GM18951 (cell line): ENCODE results near the gene IL1RAPL2.

Source experiments
- POLR2A ChIP-seq: IDR thresholded peaks from 4 replicates; pipeline ENCODE4 v1.6.1; 2011; ENCODE audit warnings: mild to moderate bottlenecking; ENCODE audit not compliant: insufficient read length, insufficient read depth; ENCODE audit errors: extremely low read depth
- in situ Hi-C: fragments of 300-500 bp; cut with MboI; formaldehyde crosslinking; loops from one replicate; pipeline ENCODE4 v1.12.0; 2022; ENCODE audit warnings: low sequenced_read_pairs, mixed read lengths, inconsistent platforms; ENCODE audit not compliant: unreplicated experiment

The IL1RAPL2 gene

DNA sequence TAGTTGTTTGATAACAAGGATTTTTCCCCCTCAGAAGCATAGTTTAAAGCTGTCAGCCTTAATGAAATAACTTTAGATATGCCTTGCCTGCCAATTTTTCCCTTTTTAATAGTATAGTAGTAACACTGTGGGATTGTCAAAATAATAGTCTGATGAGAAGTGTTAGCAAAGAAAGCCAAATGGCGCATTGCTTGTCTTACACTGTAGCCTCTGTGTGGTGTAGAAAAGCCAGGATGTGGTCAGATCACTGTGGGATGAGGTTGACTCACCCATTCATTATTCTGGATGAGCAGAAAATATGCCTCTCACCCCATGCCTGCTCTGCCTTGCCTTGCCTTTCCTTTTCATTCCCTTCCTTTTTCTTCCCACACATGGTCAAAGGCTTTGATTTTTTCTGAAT is 998.5 kb downstream of the IL1RAPL2 start:
- in situ Hi-C loops: no loop called here
- no peak for TF ChIP-seq POLR2A

DNA sequence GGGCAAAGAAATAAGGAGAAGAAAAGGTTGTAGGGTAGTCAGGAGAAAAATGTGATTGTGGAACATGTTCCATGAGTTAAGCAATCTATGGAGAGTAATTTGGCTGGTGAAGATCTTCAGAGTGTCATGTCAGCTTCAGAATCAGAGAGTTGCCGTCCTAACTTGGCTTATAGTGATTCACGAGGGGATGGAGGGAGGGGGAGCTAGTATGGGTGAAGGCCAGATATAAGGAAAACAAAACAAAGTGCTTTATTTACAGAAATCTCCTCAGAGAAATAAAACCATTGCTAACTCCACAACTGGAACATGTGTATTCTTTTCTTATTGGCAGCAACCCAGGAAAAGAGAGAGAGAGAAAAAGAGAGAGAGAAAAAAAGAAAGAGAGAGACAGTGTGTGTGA is 999.9 kb downstream of the IL1RAPL2 start:
- TF ChIP-seq POLR2A: no peak
- in situ Hi-C loops: no loop called here

DNA sequence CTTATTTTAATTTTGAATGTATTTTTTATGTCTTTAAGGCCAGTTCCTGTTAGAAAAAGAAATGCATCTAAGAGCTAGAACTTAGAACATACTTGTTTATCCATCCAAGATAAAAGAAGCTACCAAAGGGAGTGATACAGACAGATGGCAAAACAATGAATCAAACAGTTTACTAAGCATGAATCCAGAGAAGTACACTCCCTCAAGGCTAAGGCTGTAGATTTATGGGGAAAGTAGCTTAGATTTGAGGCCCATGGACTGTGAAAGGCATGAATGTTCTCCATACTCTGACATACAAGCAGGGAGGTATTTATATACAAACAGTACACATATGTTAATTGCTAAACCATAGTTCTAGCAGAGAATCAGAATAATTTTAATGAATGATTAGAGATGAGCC is 1001.1 kb downstream of the IL1RAPL2 start:
- in situ Hi-C loops: no loop called here
- TF ChIP-seq POLR2A: no peak

DNA sequence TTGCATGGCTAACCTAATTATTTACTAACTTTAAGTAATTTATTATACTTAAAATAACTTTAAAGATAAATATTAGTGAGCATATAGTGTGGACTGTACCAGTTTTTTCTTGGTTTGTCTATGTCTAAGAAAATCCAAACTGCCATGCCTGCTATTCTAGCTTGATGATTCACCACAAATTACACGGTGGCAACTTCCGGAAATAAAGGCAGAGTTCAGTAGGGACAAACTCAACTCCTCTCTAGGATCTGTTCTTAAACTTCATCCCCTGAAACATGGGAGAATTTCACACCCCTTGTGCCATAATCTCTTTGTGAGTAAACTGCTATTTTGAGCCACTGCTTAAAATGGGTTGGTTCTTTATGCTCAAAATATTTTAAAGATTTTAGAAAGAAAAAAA is 1042.7 kb downstream of the IL1RAPL2 start:
- in situ Hi-C loops: no loop called here
- no peak for TF ChIP-seq POLR2A

DNA sequence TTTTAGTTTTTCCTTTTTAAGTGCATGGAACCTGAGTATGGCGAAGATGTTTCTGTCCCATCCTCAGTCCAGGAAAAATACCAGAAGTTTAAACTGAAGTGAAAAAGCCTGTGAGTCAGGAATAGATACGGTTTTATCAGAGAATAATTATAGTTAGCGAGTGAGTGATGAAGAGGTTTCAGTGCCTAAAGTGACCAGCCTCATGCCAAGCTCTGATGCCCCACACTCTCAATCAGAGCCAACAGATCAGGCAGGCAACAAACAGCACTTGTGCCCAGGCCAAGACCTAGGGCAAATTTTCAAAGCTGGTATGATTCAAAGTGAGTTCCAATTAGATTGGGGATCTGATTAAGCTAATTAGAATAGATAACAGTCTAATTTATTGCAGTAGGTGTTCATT is 1043.5 kb downstream of the IL1RAPL2 start:
- in situ Hi-C loops: no loop called here
- no peak for TF ChIP-seq POLR2A

DNA sequence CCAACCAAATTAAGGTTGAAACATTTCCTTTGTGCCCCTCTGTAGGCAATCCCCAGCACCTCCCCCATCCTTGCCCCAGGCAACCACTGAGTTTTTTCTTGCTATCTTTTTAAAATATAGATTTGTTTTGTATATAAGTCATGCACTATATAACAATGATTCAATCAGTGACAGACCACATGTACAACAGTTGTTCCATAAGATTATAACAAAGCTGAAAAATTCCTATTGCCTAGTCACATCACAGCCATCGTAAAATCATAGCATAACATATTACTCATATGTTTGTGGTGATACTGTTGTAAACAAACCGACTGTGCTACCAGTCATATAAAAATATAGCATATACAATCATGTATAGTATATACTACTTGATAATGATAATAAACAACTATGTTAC is 1044.4 kb downstream of the IL1RAPL2 start:
- in situ Hi-C loops: no loop called here

DNA sequence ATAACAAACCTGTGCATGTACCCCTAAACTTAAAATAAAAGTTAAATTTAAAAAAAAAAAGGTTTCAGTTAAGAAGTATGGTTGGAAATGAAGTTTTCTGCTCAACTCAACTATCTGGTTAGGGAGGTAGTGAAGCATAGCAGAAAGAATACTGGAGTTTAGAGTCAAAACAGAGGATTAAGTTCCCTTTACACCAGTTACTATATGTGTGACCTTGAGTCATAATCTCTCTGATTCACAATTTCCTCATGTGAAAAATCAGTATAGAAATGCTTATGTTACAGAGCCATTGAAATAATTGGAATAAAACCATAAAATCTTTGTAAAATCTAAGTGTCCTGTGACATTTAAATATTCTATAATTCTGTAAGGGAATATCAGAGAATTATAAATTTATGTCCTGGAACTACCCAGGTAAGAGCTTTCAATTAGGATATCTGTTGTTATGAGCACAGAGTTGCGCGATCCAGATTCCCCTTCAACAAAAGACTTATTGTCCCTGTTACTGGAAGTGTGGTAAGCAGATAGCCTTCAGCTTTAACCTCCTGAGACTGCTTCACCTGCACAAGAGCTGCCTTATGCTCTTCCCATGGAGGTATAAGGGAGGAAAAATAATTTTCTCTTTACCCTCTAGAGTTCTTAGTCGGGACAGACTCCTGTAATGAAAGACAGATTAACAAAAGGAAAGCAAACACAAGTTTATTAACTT is 1052.5 kb downstream of the IL1RAPL2 start:
- in situ Hi-C loops: no loop called here
- no peak for TF ChIP-seq POLR2A

More for the DNA sequence above, 1044.4 kb downstream of the IL1RAPL2 start:
- TF ChIP-seq POLR2A: no peak

DNA sequence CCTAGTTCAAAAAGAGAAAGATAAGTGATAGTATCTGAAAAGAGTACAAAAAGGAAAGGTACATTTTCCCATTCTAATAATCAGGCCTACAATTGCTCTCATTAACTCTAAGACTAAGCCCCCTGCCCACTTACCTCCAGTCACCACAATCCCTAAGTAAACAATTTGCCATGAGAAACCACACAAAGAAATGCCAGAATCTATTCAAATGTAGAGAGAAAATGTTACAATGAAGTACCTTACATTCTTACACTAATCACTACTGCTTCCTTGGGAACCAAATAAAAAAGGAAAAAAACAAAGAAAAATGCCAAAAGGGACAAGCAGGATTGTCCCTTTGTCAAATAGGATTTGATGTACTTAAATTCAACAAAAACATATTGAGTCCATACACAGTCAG is 1068.2 kb downstream of the IL1RAPL2 start:
- TF ChIP-seq POLR2A: no peak
- in situ Hi-C loops: no loop called here

DNA sequence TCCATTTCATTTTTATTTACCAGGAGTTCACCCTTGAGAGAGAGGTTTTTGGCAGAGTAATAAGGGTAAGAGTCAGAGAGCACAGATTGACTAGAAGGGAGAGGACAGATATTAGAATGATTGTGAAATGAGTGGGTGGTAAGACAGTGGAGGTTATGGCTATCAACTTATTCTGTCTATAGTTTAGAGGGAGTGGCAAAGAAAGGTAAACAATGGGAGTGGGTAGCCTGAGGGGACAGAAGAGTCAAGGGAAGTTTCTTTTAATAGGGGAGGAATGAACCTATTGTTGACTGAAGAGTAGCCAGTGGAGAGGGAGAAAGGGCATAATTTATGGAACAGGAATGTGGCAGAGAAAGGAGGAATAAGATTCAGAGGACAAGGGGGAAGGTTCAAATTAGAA is 1069.8 kb downstream of the IL1RAPL2 start:
- TF ChIP-seq POLR2A: no peak
- in situ Hi-C loops: no loop called here

DNA sequence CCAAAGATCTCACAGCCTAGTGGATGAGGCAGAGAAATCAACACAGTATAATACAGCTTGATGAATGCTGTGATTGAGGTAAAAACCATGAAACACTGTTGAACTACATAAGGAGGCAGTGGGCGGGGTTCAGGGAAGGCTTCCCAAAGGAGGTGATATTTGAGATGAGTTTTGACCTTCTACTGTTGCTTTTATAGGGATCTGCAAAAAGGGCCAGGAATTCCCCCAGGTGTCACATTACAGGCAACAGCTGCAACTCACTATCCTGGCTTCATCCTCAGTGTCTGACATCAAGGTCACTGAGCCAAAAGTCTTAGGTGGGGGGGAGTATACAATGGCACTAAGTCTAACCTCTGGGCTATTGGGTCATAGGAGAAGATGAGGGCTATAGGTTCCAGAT is 1070.7 kb downstream of the IL1RAPL2 start:
- in situ Hi-C loops: no loop called here
- no peak for TF ChIP-seq POLR2A

DNA sequence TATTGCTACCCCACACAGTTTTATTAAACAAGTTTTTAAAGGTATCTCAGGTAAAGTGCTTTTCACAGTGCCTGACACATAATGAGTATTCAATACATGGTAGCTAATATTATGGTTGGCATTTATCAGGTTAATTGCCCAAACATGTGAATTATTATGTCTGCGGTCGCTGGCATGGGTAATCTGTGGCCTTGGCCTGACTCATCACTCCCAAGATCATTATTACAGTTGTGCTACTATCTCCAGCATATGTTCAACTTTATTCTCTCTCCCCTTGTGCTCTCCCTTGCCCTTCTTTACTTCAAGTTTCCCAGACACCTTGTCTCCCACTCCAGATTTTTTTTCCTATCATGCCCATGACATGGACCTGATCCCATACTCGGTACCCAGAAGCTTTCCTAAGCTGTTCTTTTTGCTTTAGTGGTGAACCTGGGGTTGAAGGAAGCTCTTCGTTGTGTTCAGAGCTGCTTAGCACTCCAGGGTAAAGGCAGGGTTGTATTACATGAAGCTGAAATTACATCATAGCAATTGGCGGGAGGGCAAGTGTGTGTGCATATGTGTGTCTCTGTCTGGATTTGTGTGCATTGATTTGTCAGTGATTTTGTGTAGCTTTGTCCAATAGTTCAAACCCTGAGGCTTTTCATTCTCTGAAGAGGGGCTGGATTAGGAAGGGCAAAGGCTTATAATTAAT is 1079.8 kb downstream of the IL1RAPL2 start:
- in situ Hi-C loops: no loop called here
- TF ChIP-seq POLR2A: no peak

DNA sequence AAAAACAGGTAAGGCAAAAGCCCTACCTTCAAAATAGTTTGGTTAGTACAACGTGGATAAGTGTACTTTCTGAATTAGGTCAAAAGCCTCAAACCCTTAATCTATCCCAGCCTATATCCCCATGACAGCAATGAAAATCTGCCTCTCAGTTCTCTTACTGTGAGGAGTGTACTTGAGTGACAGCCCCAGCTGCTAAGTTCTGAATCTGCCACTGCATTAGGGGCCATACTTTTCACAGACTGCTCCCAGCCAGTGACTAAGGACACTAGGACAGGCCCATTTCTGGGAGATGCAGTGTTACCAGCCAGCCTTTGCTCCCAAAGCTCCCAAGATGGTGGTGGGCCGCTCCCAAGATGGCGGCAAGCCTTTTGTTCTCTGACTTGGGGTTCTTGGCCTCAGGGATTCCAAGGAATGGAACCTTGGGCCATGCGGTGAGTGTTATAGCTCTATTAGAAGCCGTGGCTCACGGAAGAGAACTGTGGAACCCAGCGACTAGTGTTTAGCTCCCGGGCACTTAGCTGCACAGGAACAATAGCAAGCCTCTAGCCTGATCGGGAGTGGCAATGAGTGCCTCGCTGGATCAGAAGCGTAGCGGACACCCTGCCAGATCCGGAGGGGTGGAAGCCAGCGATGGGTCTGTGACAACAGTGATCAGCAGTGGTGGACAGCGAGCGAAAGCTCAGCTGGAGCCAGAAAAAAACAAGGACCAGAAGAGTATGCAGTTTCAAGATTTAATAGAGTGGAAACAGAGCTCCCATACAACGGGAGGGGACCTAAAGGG is 1080.8 kb downstream of the IL1RAPL2 start:
- in situ Hi-C loops: no loop called here
- TF ChIP-seq POLR2A: no peak

DNA sequence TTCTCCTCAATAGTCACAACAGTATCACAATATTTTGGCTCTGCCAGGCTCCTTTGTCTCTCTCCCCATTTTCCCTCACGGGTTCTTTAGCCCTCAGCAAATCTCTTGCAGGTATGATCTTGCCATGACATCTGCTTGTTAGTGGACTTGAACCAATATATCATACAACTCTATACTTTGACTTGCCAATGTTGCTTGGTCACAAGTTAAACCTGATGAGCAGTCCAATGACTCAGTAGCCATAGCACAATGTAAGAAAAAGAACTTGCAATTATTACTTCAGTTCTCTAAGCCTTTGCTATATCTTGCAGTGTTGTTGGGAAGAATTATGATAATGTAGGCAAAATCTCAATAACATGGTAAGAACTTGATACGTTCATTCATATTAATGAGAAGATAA is 1081.8 kb downstream of the IL1RAPL2 start:
- in situ Hi-C loops: no loop called here
- no peak for TF ChIP-seq POLR2A
